Vagina (tissue), 2 donors: ENCODE data around the gene IRF1.

Experiments
- POLR2A ChIP-seq, 2 donors: fragments of 450-650 bp; IDR thresholded peaks; one replicate each; pipeline ENCODE4 v1.6.1; 2017; ENCODE audit warnings: antibody characterized with exemption in 2 of 2, mild to moderate bottlenecking in 2 of 2, moderate library complexity in 2 of 2
- TF ChIP-seq, protein P1 (sequence below), 3 experiments: fragments of 450-650 bp in 2 of 3; fragments of 200-600 bp in 1 of 3; sonication (generic) in 1 of 3; IDR thresholded peaks; one replicate each; pipeline ENCODE4 v1.5.1; 2017 to 2019; ENCODE audit warnings: antibody characterized with exemption in 3 of 3, mild to moderate bottlenecking in 2 of 3, moderate library complexity in 2 of 3

- no peak for TF ChIP-seq POLR2A (IDR thresholded peaks at IDR 0.05)
- TF ChIP-seq, protein P1, sequence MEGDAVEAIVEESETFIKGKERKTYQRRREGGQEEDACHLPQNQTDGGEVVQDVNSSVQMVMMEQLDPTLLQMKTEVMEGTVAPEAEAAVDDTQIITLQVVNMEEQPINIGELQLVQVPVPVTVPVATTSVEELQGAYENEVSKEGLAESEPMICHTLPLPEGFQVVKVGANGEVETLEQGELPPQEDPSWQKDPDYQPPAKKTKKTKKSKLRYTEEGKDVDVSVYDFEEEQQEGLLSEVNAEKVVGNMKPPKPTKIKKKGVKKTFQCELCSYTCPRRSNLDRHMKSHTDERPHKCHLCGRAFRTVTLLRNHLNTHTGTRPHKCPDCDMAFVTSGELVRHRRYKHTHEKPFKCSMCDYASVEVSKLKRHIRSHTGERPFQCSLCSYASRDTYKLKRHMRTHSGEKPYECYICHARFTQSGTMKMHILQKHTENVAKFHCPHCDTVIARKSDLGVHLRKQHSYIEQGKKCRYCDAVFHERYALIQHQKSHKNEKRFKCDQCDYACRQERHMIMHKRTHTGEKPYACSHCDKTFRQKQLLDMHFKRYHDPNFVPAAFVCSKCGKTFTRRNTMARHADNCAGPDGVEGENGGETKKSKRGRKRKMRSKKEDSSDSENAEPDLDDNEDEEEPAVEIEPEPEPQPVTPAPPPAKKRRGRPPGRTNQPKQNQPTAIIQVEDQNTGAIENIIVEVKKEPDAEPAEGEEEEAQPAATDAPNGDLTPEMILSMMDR (IDR thresholded peaks at IDR 0.05) = no peak
Observed at GRCh38 chr5:132454361-132454760, 36.2 kb downstream of the IRF1 start.
